Neural cell (in vitro differentiated cells): ENCODE data around the gene GLS2. TPM values are rescaled to one million over a fixed set of nuclear protein-coding genes. Genes with fewer than 3 reads are reported as not detected.
A peak's percentile ranks its signal among the peaks of the same experiment; 100 is the strongest.

ENCODE experiments used
- H2AFZ ChIP-seq: fragments of 200-600, 300-800 bp; sonication (generic), shearing (Covaris generic); 2 replicates; pipeline ENCODE4 v1.6.0; 2014; ENCODE audit warnings: low read depth, mild to moderate bottlenecking, antibody characterized with exemption, low read length, moderate library complexity
- H3F3A ChIP-seq: fragments of 200-600 bp; shearing (Covaris generic); 2 replicates; pipeline ENCODE4 v1.6.1; 2016; ENCODE audit warnings: mild to moderate bottlenecking, moderate library complexity, mixed read lengths, antibody characterized with exemption, low read length; ENCODE audit not compliant: insufficient read depth, poor library complexity, severe bottlenecking
- H3K27ac ChIP-seq: fragments of 200-600, 300-800 bp; sonication (generic), shearing (Covaris generic); 2 replicates; pipeline ENCODE4 v1.5.1; 2014; ENCODE audit warnings: mild to moderate bottlenecking, low read length, moderate library complexity
- H3K27me3 ChIP-seq: fragments of 300-800, 200-600 bp; sonication (generic), shearing (Covaris generic); 2 replicates; pipeline ENCODE4 v1.6.0; 2014; ENCODE audit warnings: mild to moderate bottlenecking, low read depth, low read length, moderate library complexity; ENCODE audit not compliant: insufficient read depth
- H3K36me3 ChIP-seq: fragments of 300-800, 200-600 bp; sonication (generic), shearing (Covaris generic); 2 replicates; pipeline ENCODE4 v1.5.1; 2014; ENCODE audit warnings: mild to moderate bottlenecking, antibody characterized with exemption, low read length, moderate library complexity; ENCODE audit not compliant: insufficient read depth
- H3K4me2 ChIP-seq: fragments of 300-800, 200-600 bp; sonication (generic), shearing (Covaris generic); 2 replicates; pipeline ENCODE4 v1.6.0; 2014; ENCODE audit warnings: mild to moderate bottlenecking, low read length
- H3K4me3 ChIP-seq: fragments of 300-800, 200-600 bp; sonication (generic), shearing (Covaris generic); 2 replicates; pipeline ENCODE4 v1.5.1; 2014; ENCODE audit warnings: mild to moderate bottlenecking, low read length, moderate library complexity
- H3K79me2 ChIP-seq: fragments of 200-600 bp; shearing (Covaris generic); replicated peaks from 2 replicates; pipeline ENCODE4 v1.6.0; 2014; ENCODE audit warnings: mild to moderate bottlenecking, low read length, moderate library complexity; ENCODE audit not compliant: insufficient read depth
- H3K9ac ChIP-seq: fragments of 300-800, 200-600 bp; sonication (generic), shearing (Covaris generic); 2 replicates; pipeline ENCODE4 v1.6.1; 2016; ENCODE audit warnings: mild to moderate bottlenecking, low read length, mixed read lengths
- H3K9me2 ChIP-seq: fragments of 200-600 bp; shearing (Covaris generic); 2 replicates; pipeline ENCODE4 v1.6.1; 2016; ENCODE audit warnings: mild to moderate bottlenecking, low read length, mixed read lengths; ENCODE audit not compliant: insufficient read depth
- H3K9me3 ChIP-seq: fragments of 200-600, 300-800 bp; sonication (generic), shearing (Covaris generic); 2 replicates; pipeline ENCODE4 v1.6.1; 2016; ENCODE audit warnings: mild to moderate bottlenecking, mixed run types, low read length, moderate library complexity, mixed read lengths
- H4K20me1 ChIP-seq: fragments of 200-600 bp; shearing (Covaris generic); 2 replicates; pipeline ENCODE4 v1.6.1; 2016; ENCODE audit warnings: mild to moderate bottlenecking, mixed run types; ENCODE audit not compliant: insufficient read depth
- EP300 ChIP-seq: fragments of 450-650 bp; conservative IDR thresholded peaks from 2 replicates; pipeline ENCODE4 v1.6.1; 2014; ENCODE audit warnings: antibody characterized with exemption, mild to moderate bottlenecking, moderate library complexity; ENCODE audit not compliant: poor library complexity, severe bottlenecking
- EZH2 ChIP-seq: fragments of 200-600, 300-800 bp; shearing (Covaris generic), sonication (generic); IDR thresholded peaks from 2 replicates; pipeline ENCODE4 v1.6.1; 2014; ENCODE audit warnings: antibody characterized with exemption, low read length, borderline replicate concordance, mild to moderate bottlenecking; ENCODE audit not compliant: insufficient read depth, poor library complexity, severe bottlenecking
- MXI1 ChIP-seq: fragments of 450-650 bp; conservative IDR thresholded peaks from 2 replicates; pipeline ENCODE4 v1.6.1; 2014; ENCODE audit warnings: antibody characterized with exemption, mild to moderate bottlenecking; ENCODE audit not compliant: poor library complexity, severe bottlenecking
- POLR2AphosphoS5 ChIP-seq: IDR thresholded peaks from 2 replicates; pipeline ENCODE4 v1.6.1; 2012
- RAD21 ChIP-seq: fragments of 450-650 bp; conservative IDR thresholded peaks from 2 replicates; pipeline ENCODE4 v1.6.1; 2014; ENCODE audit warnings: antibody characterized with exemption, mild to moderate bottlenecking, moderate library complexity
- REST ChIP-seq: IDR thresholded peaks from 2 replicates; pipeline ENCODE4 v1.6.1; 2012; ENCODE audit warnings: borderline replicate concordance
- SMC3 ChIP-seq: fragments of 450-650 bp; conservative IDR thresholded peaks from 2 replicates; pipeline ENCODE4 v1.6.1; 2014; ENCODE audit warnings: antibody characterized with exemption, mild to moderate bottlenecking, moderate library complexity; ENCODE audit not compliant: poor library complexity
- TAF1 ChIP-seq: IDR thresholded peaks from 2 replicates; pipeline ENCODE4 v1.6.1; 2012; ENCODE audit warnings: low read depth
- polyA plus RNA-seq: library from polyadenylated mRNA; depleted of rRNA; stranded (reverse); fragments of >200 nt; gene quantifications from 2 replicates; pipeline ENCODE4 v1.2.3, GENCODE V29; 2014
- TF ChIP-seq, protein P1 (sequence below): fragments of 450-650 bp; IDR thresholded peaks from 2 replicates; pipeline ENCODE4 v1.5.1; 2014; ENCODE audit warnings: antibody characterized with exemption, mild to moderate bottlenecking, moderate library complexity; ENCODE audit not compliant: poor library complexity, severe bottlenecking

GLS2 gene
- polyA plus RNA-seq, 1 donor from 2014 or later = 7.4 TPM

- H3K27me3 ChIP-seq = no peaks in the 10 kb centered on the region
- H4K20me1 ChIP-seq = no peaks in the 10 kb centered on the region
- peak overlapping the region; percentile 87 for H3K9ac ChIP-seq
- no peaks in the 10 kb centered on the region for H3K9me3 ChIP-seq
- peak overlapping the region; percentile 77 for H3K4me3 ChIP-seq
- TF ChIP-seq RAD21 = no peak
- TF ChIP-seq EZH2 = no peak
- TF ChIP-seq EP300 = no peak
- no peak for TF ChIP-seq REST
- no peak for TF ChIP-seq MXI1
- TF ChIP-seq, protein P1, sequence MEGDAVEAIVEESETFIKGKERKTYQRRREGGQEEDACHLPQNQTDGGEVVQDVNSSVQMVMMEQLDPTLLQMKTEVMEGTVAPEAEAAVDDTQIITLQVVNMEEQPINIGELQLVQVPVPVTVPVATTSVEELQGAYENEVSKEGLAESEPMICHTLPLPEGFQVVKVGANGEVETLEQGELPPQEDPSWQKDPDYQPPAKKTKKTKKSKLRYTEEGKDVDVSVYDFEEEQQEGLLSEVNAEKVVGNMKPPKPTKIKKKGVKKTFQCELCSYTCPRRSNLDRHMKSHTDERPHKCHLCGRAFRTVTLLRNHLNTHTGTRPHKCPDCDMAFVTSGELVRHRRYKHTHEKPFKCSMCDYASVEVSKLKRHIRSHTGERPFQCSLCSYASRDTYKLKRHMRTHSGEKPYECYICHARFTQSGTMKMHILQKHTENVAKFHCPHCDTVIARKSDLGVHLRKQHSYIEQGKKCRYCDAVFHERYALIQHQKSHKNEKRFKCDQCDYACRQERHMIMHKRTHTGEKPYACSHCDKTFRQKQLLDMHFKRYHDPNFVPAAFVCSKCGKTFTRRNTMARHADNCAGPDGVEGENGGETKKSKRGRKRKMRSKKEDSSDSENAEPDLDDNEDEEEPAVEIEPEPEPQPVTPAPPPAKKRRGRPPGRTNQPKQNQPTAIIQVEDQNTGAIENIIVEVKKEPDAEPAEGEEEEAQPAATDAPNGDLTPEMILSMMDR = no peak
- no peak for TF ChIP-seq POLR2AphosphoS5
- TF ChIP-seq TAF1 = no peak
- TF ChIP-seq SMC3 = no peak
- no peaks in the 10 kb centered on the region for H3F3A ChIP-seq
- H3K4me2 ChIP-seq = peak overlapping the region; percentile 60
- peak overlapping the region; percentile 85 for H3K27ac ChIP-seq
- no peaks in the 10 kb centered on the region for H3K9me2 ChIP-seq
- peak overlapping the region; percentile 96 for H2AFZ ChIP-seq
- H3K79me2 ChIP-seq = peaks cover 14% of the 10 kb centered on the region
- H3K36me3 ChIP-seq = peaks cover 3% of the 10 kb centered on the region
Observed at GRCh38 chr12:56469007-56469930, 18.7 kb downstream of the GLS2 start.

DNA sequence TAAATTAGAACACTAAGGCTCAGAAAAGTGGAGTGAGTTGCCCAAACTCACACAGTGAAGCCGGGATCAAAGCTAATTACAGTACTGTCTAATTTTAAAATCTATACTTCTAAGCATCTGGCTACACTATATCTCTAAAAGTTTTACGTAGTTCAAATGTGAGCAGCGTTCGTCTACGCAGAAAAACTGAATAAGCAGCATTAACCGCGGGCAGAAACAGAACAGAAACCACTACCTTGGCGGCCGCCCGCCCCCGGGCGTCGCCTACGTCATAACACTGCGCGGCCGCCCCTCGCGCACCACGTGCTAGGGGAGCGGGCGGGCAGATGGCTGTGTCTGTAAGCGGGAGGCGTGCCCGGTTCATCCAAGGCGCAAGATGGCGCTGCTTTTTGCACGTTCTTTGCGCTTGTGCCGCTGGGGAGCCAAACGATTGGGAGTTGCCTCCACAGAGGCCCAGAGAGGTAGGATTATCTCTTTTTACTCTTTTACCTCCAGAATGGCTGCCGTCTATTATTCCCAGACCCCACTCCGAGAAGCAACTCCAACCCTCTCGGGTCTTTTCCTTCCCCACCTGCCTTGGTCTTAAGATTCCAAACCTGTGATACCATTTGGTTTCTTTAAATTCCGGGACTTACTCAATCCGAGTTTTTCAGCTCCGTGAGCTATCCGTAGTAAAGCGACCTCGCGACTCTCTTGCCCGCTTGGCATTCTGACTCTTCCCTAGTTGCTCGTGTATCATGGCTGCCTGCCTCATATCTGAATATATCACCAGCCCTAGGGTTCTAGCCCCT, 19.6 kb downstream of the GLS2 start, which contains the start of gene SPRYD4:
Gene SPRYD4 (plus strand): TSS at position 363 of the 791 bp plus-strand sequence. CDS start 14 bp downstream, at position 377.
- Histone ChIP-seq H3F3A (no peaks in the 10 kb centered on the region), H3K79me2 (peaks cover 14% of the 10 kb centered on the region), H3K9ac (peak within 1 kb of the TSS; percentile 87), H3K9me2 (no peaks in the 10 kb centered on the region), H3K4me3 (peak within 1 kb of the TSS; percentile 77), H3K4me2 (peak within 1 kb of the TSS; percentile 60), H3K9me3 (no peaks in the 10 kb centered on the region), H2AFZ (peak within 1 kb of the TSS; percentile 96), H3K27ac (peak within 1 kb of the TSS; percentile 85), H4K20me1 (no peaks in the 10 kb centered on the region), H3K36me3 (peaks cover 3% of the 10 kb centered on the region), H3K27me3 (no peaks in the 10 kb centered on the region)
- TF ChIP-seq REST (peak; percentile 90), EP300 (peak; percentile 76), POLR2AphosphoS5 (peak; percentile 95), MXI1 (peak; percentile 98), RAD21 (peak; percentile 33), TAF1 (peak; percentile 84), SMC3 (peak; percentile 51), EZH2 (no peak)
- TF ChIP-seq, protein P1 = peak; percentile 69
